ENCODE results near the gene OSTF1. TPM values are rescaled to one million over a fixed set of nuclear protein-coding genes. Genes with fewer than 3 reads are reported as not detected.

The OSTF1 gene
- total RNA-seq, 1 experiment from 2014 or later, result 18.3 TPM

DNA sequence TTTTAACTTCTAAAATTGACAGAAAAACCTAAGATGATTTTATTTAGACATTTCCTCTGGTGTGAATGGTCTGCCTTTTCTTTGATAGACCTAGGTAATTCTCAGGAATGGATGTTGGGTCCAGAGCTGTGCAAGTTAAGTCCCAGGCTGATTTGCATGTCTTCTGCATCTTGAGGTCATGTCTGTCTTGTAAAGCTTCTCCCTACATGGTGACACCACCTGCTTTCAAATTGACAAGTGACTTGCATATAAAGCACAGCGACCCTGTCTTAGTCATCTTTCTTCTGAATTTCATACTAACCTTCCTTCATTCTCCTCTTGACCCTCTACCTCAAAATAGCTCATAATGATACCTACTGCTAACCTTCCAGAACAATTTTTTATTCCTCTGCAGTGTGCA is 29.2 kb downstream of the OSTF1 start:
- DNase-seq (ENCODE audit: unreplicated experiment), result no peak
- ChIA-PET CTCF (interaction anchor here (0.6 to 1.3 kb wide), 4 partner anchors 42 to 747 kb away, joined by 3 to 5 read pairs (median 4); no protein-coding TSS in a partner anchor), POLR2A (no interaction called here)
- Mint-ChIP-seq H3K27ac (ENCODE audit: low read depth, unreplicated experiment) (no peak overlapping the region), H3K9me3 (ENCODE audit: unreplicated experiment) (peaks cover 8% of the 10 kb centered on the region), H3K4me1 (ENCODE audit: insufficient read depth, unreplicated experiment) (no peaks in the 10 kb centered on the region), H3K27me3 (ENCODE audit: insufficient read depth, unreplicated experiment) (no peaks in the 10 kb centered on the region), H3K4me3 (ENCODE audit: unreplicated experiment) (no peak overlapping the region), H3K36me3 (ENCODE audit: insufficient read depth, unreplicated experiment) (peaks cover 7% of the 10 kb centered on the region)
- TF ChIP-seq, protein P1, sequence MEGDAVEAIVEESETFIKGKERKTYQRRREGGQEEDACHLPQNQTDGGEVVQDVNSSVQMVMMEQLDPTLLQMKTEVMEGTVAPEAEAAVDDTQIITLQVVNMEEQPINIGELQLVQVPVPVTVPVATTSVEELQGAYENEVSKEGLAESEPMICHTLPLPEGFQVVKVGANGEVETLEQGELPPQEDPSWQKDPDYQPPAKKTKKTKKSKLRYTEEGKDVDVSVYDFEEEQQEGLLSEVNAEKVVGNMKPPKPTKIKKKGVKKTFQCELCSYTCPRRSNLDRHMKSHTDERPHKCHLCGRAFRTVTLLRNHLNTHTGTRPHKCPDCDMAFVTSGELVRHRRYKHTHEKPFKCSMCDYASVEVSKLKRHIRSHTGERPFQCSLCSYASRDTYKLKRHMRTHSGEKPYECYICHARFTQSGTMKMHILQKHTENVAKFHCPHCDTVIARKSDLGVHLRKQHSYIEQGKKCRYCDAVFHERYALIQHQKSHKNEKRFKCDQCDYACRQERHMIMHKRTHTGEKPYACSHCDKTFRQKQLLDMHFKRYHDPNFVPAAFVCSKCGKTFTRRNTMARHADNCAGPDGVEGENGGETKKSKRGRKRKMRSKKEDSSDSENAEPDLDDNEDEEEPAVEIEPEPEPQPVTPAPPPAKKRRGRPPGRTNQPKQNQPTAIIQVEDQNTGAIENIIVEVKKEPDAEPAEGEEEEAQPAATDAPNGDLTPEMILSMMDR (IDR thresholded peaks at IDR 0.05; ENCODE audit: unreplicated experiment), result no peak
- BruUV-seq (replicated peaks), result no TSS peak
- intact Hi-C loops (cut with micrococcal nuclease), result no loop called here

DNA sequence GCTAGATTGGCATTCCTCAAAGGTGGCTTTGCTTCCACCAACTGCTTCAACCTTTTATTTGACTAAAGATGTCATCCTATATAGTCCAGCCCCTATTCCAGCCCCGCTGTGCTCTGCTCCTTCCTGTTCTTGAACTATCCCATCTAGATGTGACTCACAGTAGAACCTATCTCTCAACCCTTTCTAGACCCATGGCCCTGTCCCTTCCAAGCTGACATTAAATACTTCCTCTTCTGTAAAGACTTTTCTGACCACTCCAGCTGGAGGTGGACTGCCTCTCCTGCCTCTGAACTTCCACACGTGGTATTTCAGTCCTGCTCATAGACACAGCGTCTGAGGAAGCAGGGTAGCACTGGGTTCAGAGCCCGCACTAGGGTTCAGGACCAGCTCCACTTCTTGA is 32.4 kb downstream of the OSTF1 start:
- ChIA-PET CTCF (interaction anchor here (0.6 to 1.1 kb wide), 3 partner anchors 9 to 119 kb away, joined by 3 to 5 read pairs (median 5); no protein-coding TSS in a partner anchor), POLR2A (interaction anchor here (0.7 kb wide), 1 partner anchor 47 kb away, joined by 4 read pairs; no protein-coding TSS in a partner anchor)
- no peaks in the 10 kb centered on the region for H3K4me1 Mint-ChIP-seq (ENCODE audit: insufficient read depth, unreplicated experiment)
- no peak overlapping the region for H3K4me3 Mint-ChIP-seq (ENCODE audit: unreplicated experiment)
- TF ChIP-seq, protein P1 (IDR thresholded peaks at IDR 0.05; ENCODE audit: unreplicated experiment), result no peak
- H3K27me3 Mint-ChIP-seq (ENCODE audit: insufficient read depth, unreplicated experiment), result no peaks in the 10 kb centered on the region
- intact Hi-C loops (cut with micrococcal nuclease), result no loop called here
- no peak for DNase-seq (ENCODE audit: unreplicated experiment)
- H3K9me3 Mint-ChIP-seq (ENCODE audit: unreplicated experiment), result peaks cover 8% of the 10 kb centered on the region
- no peak overlapping the region for H3K27ac Mint-ChIP-seq (ENCODE audit: low read depth, unreplicated experiment)
- BruUV-seq (replicated peaks), result no TSS peak
- H3K36me3 Mint-ChIP-seq (ENCODE audit: insufficient read depth, unreplicated experiment), result no peaks in the 10 kb centered on the region

DNA sequence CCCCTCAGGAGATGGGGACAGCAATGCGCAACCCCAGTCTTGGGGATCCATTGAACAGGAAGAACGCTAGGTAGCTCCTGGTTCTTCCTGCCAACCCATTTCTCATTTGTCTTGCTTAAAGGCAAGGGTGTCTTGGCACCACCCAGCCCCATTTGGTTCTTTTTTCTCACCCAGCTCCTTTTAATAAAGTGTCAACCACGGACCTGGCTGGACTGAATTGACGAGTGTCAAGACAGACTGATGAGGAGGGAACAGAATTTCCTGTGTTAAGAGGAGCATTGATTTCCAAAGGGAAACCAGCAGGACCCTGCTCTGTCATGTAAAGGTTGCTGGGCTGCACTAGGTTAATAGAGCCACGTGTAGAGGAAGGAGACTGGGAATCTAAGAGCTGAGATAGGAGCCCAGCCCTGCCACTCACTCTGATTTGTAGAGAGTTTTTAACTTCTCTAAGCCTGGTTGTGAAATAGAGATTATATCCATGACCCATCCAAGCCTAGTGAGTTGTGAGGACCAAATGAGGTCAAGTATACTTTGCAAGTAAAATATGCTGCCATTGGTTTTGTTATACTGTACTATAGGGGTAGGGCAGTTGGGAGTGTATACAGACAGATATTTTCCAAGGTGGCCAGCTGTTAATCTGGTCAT is 33.7 kb downstream of the OSTF1 start:
- no peaks in the 10 kb centered on the region for H3K27me3 Mint-ChIP-seq (ENCODE audit: insufficient read depth, unreplicated experiment)
- BruUV-seq (replicated peaks), result no TSS peak
- ChIA-PET CTCF (interaction anchor here (0.7 to 1.2 kb wide), 2 partner anchors 349 to 467 kb away, joined by 3 read pairs; no protein-coding TSS in a partner anchor), POLR2A (interaction anchor here (0.8 to 1.1 kb wide), 2 partner anchors 13 to 25 kb away, joined by 3 read pairs; no protein-coding TSS in a partner anchor)
- intact Hi-C loops (cut with micrococcal nuclease), result no loop called here
- no peaks in the 10 kb centered on the region for H3K36me3 Mint-ChIP-seq (ENCODE audit: insufficient read depth, unreplicated experiment)
- no peak overlapping the region for H3K27ac Mint-ChIP-seq (ENCODE audit: low read depth, unreplicated experiment)
- H3K4me1 Mint-ChIP-seq (ENCODE audit: insufficient read depth, unreplicated experiment), result no peaks in the 10 kb centered on the region
- no peak overlapping the region for H3K4me3 Mint-ChIP-seq (ENCODE audit: unreplicated experiment)
- DNase-seq (ENCODE audit: unreplicated experiment), result no peak
- H3K9me3 Mint-ChIP-seq (ENCODE audit: unreplicated experiment), result peaks cover 8% of the 10 kb centered on the region
- TF ChIP-seq, protein P1 (IDR thresholded peaks at IDR 0.05; ENCODE audit: unreplicated experiment), result no peak

DNA sequence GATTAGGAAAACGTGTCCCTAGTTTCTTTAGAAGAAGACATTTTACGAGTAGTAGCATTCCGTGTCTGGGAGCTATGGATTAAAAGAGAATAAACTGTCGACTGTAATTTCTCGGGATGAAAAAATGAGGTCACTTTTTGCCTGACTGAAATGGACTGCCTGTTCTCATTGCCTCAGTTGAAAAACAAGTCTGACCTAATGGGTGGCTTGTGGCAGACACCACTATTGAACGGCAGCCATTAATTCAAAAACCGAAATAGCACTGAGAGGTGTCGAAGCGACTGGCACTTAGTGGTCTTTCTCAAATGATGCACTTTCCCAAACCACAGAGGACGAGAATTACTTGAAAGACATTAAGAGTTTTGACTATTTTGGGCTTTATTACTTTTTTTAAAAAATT is 35.4 kb downstream of the OSTF1 start:
- Mint-ChIP-seq H3K4me3 (ENCODE audit: unreplicated experiment) (no peak overlapping the region), H3K4me1 (ENCODE audit: insufficient read depth, unreplicated experiment) (no peaks in the 10 kb centered on the region), H3K27me3 (ENCODE audit: insufficient read depth, unreplicated experiment) (no peaks in the 10 kb centered on the region), H3K36me3 (ENCODE audit: insufficient read depth, unreplicated experiment) (no peaks in the 10 kb centered on the region), H3K27ac (ENCODE audit: low read depth, unreplicated experiment) (no peak overlapping the region), H3K9me3 (ENCODE audit: unreplicated experiment) (peaks cover under 1% of the 10 kb centered on the region)
- CTCF ChIA-PET, result interaction anchor here (0.9 to 1.2 kb wide), 2 partner anchors 34 to 351 kb away, joined by 3 read pairs; no protein-coding TSS in a partner anchor
- intact Hi-C loops (cut with micrococcal nuclease), result no loop called here
- POLR2A ChIA-PET, result no interaction called here
- DNase-seq (ENCODE audit: unreplicated experiment), result no peak
- BruUV-seq (replicated peaks), result no TSS peak
- TF ChIP-seq, protein P1 (IDR thresholded peaks at IDR 0.05; ENCODE audit: unreplicated experiment), result no peak
